Epithelial cell of proximal tubule (primary cell): ENCODE measurements around the gene CES3. TPM values are rescaled to one million over a fixed set of nuclear protein-coding genes. Genes with fewer than 3 reads are reported as not detected.
"Not testable (repeated sequence)": the region's sequence is repeated elsewhere in the genome, so short reads cannot be mapped to it uniquely, and the experiment has no call there.

Source experiments
- DNase-seq: peaks from one replicate; pipeline ENCODE4 v3.0.0-alpha.2; 2011; ENCODE audit warnings: low read depth
- H3K4me3 ChIP-seq: 2 replicates; pipeline ENCODE4 v1.5.1; 2011; ENCODE audit warnings: low read depth, mild to moderate bottlenecking, low read length
- CTCF ChIP-seq: conservative IDR thresholded peaks from 2 replicates; pipeline ENCODE4 v1.5.1; 2012; ENCODE audit warnings: low read depth, mild to moderate bottlenecking, low read length
- total RNA-seq: library from RNA; depleted of rRNA; stranded (reverse); fragments of >200 nt; gene quantifications from 2 replicates; pipeline ENCODE4 v1.2.3, GENCODE V29; 2015

The CES3 gene
- total RNA-seq, 1 donor from 2014 or later: 0.75 TPM

DNA sequence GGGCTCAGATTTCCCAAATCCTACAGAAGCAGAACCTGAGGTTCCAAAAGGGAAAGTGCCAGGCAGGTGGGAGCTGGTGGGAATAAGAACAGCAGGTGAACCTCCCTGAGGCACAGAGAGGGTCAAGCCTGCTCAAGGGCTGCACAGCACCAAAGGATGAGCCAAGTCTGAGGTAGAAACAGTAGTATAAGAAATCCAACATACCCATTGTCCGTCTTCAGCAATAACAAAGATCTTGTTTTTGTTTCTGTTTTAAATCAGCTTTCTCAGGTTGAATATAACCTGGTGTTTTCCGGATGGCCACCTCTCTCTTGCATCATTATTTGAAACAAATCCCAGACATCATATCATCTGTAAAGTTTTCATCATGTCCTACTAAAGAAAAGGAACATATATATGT is 10.6 kb upstream of the CES3 start:
- no peak for DNase-seq
- no peak for TF ChIP-seq CTCF

DNA sequence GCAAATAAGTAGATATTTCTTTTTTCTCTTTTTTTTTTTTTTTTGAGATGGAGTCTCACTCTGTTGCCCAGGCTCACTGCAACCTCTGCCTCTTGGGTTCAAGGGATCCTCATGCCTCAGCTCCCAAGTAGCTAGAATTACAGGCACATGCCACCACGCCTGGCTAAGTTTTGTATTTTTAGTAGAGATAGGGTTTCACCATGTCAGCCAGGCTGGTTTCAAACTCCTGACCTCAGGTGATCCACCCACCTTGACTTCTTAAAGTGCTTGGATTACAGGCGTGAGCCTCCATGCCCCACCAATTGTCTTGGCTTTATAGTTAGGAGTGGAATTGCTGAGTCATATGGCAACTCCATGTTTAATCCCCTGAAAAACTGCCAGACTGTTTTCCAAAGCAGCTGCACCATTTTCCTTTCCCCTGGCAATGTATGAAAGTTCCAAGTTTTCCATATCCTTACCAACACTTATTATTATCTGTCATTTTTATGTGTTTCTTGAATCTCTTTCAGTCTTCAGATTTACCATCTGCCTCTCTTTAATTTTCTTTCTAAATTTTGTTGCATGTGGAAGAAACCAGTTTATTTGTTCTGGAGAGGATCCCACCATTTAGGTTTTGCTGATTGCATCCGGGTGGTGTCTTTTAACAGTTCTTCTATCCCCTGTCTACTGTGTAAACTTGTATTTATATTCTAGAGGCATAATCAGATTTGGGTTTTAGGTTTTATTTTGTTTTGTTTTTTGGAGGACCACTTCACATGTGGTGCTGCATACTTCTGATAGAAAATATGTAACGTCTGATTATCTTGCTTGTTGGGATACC is 9.9 kb upstream of the CES3 start:
- no peak for TF ChIP-seq CTCF
- H3K4me3 ChIP-seq: no peak overlapping the region
- no peak for DNase-seq

More for the DNA sequence above, 10.6 kb upstream of the CES3 start:
- no peak overlapping the region for H3K4me3 ChIP-seq

DNA sequence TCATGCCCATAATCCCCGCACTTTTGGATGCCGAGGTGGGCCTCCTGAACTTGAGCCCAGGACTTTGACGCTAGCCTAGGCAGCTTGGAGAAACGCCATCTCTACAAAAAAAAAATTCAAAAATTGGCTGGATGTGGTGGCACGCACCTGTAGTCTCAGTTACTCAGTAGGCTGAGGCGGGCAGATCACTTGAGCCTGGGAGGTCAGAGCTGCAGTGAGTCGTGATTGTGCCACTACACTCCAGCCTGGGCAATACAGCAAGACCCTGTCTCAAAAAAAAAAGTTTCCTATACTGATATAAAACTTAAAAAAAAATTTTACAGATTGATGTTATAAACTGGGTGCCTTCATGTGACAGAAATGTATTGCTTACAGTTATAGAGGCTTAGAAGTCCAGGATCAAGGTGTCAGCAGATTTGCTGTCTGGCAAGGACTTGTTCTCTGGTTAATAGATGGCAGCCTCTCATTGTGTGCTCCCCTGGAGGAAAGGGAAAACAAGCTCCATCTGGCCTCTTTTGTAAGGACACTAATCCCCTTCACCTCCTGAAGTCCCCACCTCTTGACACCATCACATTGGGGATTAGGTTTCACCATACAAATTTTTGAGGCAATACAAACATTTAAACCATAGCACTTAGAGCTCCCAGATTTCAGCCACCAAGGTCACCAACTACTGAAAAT is 8.5 kb upstream of the CES3 start:
- no peak for TF ChIP-seq CTCF
- no peak overlapping the region for H3K4me3 ChIP-seq
- no peak for DNase-seq

GRCh38 chr16:66953462-66954096 is 7.5 kb upstream of the CES3 start:
- no peak overlapping the region for H3K4me3 ChIP-seq
- DNase-seq: no peak
- TF ChIP-seq CTCF: no peak

DNA sequence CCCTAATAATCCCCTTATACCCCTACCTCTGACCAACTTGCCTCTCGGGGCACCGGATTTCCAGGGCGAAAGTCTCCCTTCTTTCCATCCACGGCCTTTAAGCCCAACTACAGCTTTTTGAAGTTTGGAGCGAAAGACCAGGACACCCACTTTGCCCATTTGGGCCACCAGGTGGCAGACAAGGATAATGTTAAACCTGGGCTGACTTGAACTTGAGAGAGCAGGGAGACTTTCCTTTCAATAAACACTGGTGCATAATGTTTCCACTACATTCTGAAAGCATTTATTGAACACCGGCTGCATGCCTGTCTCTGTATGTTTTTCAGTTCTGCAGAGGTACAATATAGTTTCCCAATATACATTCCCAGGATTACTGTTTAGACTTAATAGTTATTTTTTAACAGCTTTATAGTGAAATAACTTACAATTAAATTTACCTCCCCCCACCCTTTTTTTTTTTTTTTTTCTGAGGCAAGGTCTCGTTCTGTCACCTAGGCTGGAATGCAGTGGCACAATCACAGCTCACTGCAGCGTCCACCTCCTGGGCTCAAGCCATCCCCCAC is 6.9 kb upstream of the CES3 start:
- TF ChIP-seq CTCF: peak; percentile 84
- no peak for DNase-seq
- H3K4me3 ChIP-seq: no peak overlapping the region

DNA sequence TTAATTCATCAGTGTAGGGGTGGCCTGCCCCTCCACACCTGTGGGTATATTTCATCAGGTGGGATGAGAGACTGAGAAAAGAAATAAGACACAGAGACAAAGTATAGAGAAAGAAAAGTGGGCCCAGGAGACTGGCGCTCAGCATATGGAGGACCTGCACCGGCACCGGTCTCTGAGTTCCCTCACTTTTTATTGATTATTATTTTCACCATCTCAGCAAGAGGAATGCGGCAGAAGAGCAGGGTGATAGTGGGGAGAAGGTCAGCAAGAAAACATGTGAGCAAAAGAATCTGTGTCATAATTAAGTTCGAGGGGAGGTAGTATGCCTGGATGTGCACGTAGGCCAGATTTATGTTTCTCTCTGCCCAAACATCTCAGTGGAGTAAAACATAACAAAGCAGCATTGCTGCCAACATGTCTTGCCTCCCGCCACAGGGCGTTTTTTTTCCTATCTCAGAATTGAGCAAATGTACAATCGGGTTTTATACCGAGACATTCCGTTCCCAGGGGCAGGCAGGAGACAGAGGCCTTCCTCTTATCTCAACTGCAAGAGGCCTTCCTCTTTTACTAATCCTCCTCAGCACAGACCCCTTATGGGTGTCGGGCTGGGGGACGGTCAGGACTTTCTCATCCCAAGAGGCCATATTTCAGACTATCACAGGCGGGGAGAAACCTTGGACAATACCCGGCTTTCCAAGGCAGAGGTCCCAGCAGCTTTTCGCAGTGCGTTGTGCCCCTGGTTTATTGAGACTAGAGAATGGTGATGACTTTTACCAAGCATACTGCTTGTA is 5.5 kb upstream of the CES3 start:
- not testable (repeated sequence) for DNase-seq, H3K4me3 ChIP-seq

DNA sequence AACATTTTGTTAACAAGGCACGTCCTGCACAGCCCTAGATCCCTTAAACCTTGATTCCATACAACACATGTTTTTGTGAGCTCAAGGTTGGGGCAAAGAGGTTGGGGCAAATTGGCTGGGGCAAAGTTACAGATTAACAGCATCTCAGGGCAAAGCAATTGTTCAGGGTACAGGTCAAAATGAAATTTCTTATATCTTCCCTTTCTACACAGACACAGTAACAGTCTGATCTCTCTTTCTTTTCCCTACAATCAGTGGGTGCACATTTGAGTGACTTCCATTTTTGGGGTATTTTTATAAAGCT is 5.0 kb upstream of the CES3 start:
- not testable (repeated sequence) for DNase-seq, H3K4me3 ChIP-seq
